HK-2 (cell line): ENCODE results near the gene PROC.
A peak's percentile ranks its signal among the peaks of the same experiment; 100 is the strongest.

Experiments used
- DNase-seq: peaks from one replicate; pipeline ENCODE4 v3.0.0-alpha.2; 2018; ENCODE audit not compliant: unreplicated experiment

Gene PROC

GRCh38 chr2:127414638-127415592, 3.3 kb upstream of the PROC start:
- no peak for DNase-seq

GRCh38 chr2:127415593-127416505, 2.4 kb upstream of the PROC start:
- DNase-seq: peak; percentile 65

GRCh38 chr2:127416506-127417001, 1.7 kb upstream of the PROC start:
- no peak for DNase-seq

GRCh38 chr2:127417406-127417805, 821 bp upstream of the PROC start:
- DNase-seq: no peak

- no peak for DNase-seq
Measured at GRCh38 chr2:127419112-127419430, 844 bp downstream of the PROC start.

GRCh38 chr2:127419448-127420038, 1.3 kb downstream of the PROC start:
- no peak for DNase-seq

GRCh38 chr2:127420039-127420864, 2.0 kb downstream of the PROC start:
- no peak for DNase-seq

GRCh38 chr2:127421116-127421800, 3.0 kb downstream of the PROC start:
- DNase-seq: no peak

- DNase-seq: no peak
Measured at GRCh38 chr2:127421871-127422558, 3.8 kb downstream of the PROC start.

- peak; percentile 35 for DNase-seq
Measured at GRCh38 chr2:127422559-127423477, 4.6 kb downstream of the PROC start.

GRCh38 chr2:127423478-127423843, 5.2 kb downstream of the PROC start:
- DNase-seq: peak; percentile 48

- no peak for DNase-seq
Measured at GRCh38 chr2:127423880-127424279, 5.7 kb downstream of the PROC start.

GRCh38 chr2:127424598-127425520, 6.6 kb downstream of the PROC start:
- no peak for DNase-seq

GRCh38 chr2:127425540-127426490, 7.6 kb downstream of the PROC start:
- no peak for DNase-seq

- no peak for DNase-seq
Measured at GRCh38 chr2:127426501-127427354, 8.5 kb downstream of the PROC start.
